IMR-90 (cell line): ENCODE results near the gene SDR9C7.

ENCODE experiments used
- FOS ChIP-seq: fragments of 150-350 bp; IDR thresholded peaks from 2 replicates; pipeline ENCODE4 v1.6.1; 2016; ENCODE audit warnings: low read depth, low read length
- MAZ ChIP-seq: IDR thresholded peaks from 2 replicates; pipeline ENCODE4 v1.6.1; 2012; ENCODE audit warnings: low read depth, mild to moderate bottlenecking, low read length, improper control_type of control experiment, moderate library complexity, borderline replicate concordance
- RFX5 ChIP-seq: IDR thresholded peaks from 2 replicates; pipeline ENCODE4 v1.8.0; 2012; ENCODE audit warnings: low read depth, mild to moderate bottlenecking, low read length, moderate library complexity
- TF ChIP-seq, protein P1 (sequence below): conservative IDR thresholded peaks from 2 replicates; pipeline ENCODE4 v1.5.1; 2012; ENCODE audit warnings: mild to moderate bottlenecking, low read depth, low read length, improper control_type of control experiment

DNA sequence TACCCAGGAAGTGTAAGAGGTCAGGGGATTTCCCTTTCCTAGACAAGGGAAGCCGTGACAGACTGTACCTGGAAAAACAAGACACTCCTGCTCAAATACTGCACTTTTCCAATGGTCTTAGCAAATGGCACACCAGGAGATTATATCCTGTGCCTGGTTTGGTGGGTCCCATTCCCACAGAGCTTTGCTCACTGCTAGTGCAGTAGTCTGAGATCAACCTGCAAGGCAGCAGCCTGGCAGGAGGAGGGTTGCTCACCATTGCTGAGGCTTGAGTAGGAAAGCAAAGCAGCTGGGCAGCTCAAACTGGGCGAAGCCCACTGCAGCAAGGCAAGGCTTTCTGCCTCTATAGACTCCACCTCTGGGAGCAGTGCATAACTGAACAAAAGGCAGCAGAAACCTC is 24.2 kb upstream of the SDR9C7 start:
- TF ChIP-seq, protein P1, sequence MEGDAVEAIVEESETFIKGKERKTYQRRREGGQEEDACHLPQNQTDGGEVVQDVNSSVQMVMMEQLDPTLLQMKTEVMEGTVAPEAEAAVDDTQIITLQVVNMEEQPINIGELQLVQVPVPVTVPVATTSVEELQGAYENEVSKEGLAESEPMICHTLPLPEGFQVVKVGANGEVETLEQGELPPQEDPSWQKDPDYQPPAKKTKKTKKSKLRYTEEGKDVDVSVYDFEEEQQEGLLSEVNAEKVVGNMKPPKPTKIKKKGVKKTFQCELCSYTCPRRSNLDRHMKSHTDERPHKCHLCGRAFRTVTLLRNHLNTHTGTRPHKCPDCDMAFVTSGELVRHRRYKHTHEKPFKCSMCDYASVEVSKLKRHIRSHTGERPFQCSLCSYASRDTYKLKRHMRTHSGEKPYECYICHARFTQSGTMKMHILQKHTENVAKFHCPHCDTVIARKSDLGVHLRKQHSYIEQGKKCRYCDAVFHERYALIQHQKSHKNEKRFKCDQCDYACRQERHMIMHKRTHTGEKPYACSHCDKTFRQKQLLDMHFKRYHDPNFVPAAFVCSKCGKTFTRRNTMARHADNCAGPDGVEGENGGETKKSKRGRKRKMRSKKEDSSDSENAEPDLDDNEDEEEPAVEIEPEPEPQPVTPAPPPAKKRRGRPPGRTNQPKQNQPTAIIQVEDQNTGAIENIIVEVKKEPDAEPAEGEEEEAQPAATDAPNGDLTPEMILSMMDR, result no peak
- TF ChIP-seq FOS (no peak), RFX5 (no peak), MAZ (no peak)
